CD4-positive, alpha-beta T cell treated with Interleukin-1 beta for 1 hour (primary cell): Measurements from ENCODE around the gene C9orf50.

ENCODE experiments used
- DNase-seq, 2 donors: peaks; one replicate each; pipeline ENCODE4 v3.0.0-alpha.2; 2020 to 2022

C9orf50 gene

GRCh38 chr9:129568560-129569501 lies 52.1 kb downstream of the C9orf50 start:
- peak in 1 of 2 donors; percentile 13 for DNase-seq

GRCh38 chr9:129567842-129568559 lies 52.9 kb downstream of the C9orf50 start:
- DNase-seq, result no peak

DNA sequence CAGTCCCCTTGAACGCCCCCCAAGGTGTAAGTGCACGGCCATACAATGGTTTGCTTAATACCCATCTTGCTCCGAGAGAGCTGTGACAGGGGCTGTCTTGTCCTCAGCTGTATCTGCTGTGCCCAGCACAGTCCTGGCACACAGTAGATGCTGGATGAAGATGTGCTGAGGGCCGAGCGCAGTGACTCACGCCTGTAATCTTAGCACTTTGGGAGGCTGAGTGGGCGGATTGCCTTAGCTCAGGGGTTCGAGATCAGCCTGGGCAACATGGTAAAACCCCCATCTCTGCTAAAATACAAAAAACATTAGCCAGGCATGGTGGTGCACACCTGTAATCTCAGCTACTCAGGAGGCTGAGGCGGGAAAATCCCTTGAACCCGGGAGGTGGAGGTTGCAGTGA lies 53.6 kb downstream of the C9orf50 start:
- DNase-seq, result no peak

DNA sequence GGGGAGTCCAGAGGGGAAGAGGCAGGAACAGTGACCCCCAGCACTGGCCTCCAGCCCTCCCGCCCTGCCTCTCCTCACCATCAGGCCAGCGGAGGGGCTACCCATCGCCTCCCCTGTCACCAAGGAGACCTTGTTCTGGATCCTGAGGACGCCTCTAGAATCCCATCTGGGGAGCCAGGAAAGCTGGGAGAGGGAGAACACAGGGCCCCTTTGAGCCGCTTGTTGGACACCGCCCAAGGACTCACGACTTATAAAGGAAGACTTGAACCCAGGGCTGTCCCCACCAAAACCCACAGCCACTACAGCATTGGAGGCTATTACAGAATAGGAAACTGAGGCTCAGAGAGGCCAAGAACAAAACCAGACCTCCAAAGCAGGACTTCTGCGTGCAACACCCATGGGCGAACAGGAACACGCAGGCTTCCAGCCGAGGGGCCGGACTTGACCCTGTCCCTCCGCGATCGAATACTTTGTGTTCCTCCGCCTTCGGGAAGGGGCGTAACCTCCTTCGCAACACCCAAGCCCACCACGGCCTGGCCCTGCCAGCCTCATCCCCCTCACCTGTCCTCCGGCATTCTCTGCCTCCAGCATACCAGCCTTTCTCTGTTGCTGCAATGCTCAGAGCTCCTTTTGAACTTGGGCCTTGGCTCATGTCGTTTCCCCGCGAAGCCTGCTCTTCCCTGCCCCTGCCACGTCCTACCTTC lies 54.2 kb downstream of the C9orf50 start:
- no peak for DNase-seq

GRCh38 chr9:129562917-129563316 lies 58.0 kb downstream of the C9orf50 start:
- DNase-seq, result no peak

GRCh38 chr9:129562514-129562913 lies 58.4 kb downstream of the C9orf50 start:
- DNase-seq, result no peak
